ENCODE measurements around the gene SLFN12L. TPM values are rescaled to one million over a fixed set of nuclear protein-coding genes. Genes with fewer than 3 reads are reported as not detected.

SLFN12L gene
- total RNA-seq, 2 donors from 2014 or later: not detected

DNA sequence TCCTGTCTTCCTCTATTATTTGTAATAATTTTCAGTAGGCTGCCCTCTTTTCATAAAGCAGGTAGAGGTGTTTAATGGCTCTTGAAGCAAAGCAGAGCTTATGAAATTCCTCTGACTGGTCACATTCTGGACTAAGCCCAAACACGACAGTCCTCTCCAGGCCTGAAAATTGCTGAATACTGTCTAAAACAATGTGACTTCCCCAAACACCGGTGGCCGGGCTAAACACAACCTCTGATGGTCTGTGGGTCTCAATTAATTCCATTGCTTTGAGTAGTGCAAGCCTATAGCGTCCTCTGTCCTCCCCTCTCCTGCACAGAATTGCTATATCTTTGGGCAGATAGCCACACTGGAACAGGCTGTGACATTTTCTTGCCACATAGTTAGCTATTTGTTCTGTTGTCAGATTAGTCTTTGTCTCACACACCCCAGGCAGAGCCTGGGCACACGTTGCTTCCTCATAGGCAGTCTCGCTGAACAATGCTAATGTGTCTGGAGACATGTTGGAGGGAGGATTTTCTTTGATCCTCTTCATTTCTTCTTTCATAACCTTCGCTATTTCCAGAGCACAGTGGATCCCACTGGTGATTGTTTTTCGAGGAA is 10.8 kb upstream of the SLFN12L start:
- Mint-ChIP-seq H3K27me3 (ENCODE audit: insufficient read depth) (peaks cover 39% of the 10 kb centered on the region), H3K36me3 (ENCODE audit: low read depth) (no peaks in the 10 kb centered on the region), H3K9me3 (no peaks in the 10 kb centered on the region), H3K4me1 (peaks cover 1% of the 10 kb centered on the region), H3K27ac (no peak overlapping the region), H3K4me3 (no peak overlapping the region)
- no peaks in the 10 kb centered on the region for H3K36me3 ChIP-seq (ENCODE audit: control insufficient read depth, insufficient read depth, low read length)
- H3K27ac ChIP-seq (ENCODE audit: low read depth, low read length): no peak overlapping the region
- no peaks in the 10 kb centered on the region for H3K9me3 ChIP-seq (ENCODE audit: control insufficient read depth, low read length)
- WGBS, 2 experiments (ENCODE audit: insufficient coverage in 1 of 2, insufficient read length in 1 of 2): 75 to 80% methylated on average over 4 to 8 of the region's 8 CpGs
- H3K4me3 ChIP-seq (ENCODE audit: low read length): no peak overlapping the region
- no peaks in the 10 kb centered on the region for H3K4me1 ChIP-seq (ENCODE audit: control insufficient read depth, insufficient read depth, low read length)
- peaks cover 32% of the 10 kb centered on the region for H3K27me3 ChIP-seq (ENCODE audit: control insufficient read depth, insufficient read depth, low read length, poor library complexity, severe bottlenecking)
- H3K9ac ChIP-seq (ENCODE audit: extremely low read depth, low read length, poor library complexity, severe bottlenecking): no peak overlapping the region
- DNase-seq: no peak
- TF ChIP-seq, protein P1, sequence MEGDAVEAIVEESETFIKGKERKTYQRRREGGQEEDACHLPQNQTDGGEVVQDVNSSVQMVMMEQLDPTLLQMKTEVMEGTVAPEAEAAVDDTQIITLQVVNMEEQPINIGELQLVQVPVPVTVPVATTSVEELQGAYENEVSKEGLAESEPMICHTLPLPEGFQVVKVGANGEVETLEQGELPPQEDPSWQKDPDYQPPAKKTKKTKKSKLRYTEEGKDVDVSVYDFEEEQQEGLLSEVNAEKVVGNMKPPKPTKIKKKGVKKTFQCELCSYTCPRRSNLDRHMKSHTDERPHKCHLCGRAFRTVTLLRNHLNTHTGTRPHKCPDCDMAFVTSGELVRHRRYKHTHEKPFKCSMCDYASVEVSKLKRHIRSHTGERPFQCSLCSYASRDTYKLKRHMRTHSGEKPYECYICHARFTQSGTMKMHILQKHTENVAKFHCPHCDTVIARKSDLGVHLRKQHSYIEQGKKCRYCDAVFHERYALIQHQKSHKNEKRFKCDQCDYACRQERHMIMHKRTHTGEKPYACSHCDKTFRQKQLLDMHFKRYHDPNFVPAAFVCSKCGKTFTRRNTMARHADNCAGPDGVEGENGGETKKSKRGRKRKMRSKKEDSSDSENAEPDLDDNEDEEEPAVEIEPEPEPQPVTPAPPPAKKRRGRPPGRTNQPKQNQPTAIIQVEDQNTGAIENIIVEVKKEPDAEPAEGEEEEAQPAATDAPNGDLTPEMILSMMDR (conservative IDR thresholded peaks at IDR 0.05): no peak

DNA sequence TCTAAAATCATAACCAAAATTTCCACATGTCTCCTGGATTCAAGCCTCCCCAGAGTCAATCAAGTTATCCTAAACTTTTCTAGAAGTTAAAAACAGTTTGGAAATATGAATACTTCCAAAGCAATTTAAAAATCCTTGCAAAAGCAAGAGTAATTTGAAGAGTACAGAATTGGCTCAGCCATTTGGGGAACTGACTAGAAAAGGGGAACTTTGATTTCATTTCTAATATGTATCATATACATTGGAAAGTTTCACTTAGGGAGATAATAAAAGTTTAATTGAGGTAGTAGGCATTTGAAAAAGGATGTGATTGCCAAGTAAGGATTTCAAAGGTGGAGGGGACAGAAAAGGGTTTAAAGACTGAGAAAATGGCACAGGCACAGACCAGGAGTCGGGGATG is 9.0 kb upstream of the SLFN12L start:
- H3K27me3 ChIP-seq (ENCODE audit: control insufficient read depth, insufficient read depth, low read length, poor library complexity, severe bottlenecking): peaks cover 32% of the 10 kb centered on the region
- H3K27me3 Mint-ChIP-seq (ENCODE audit: insufficient read depth): peaks cover 39% of the 10 kb centered on the region

DNA sequence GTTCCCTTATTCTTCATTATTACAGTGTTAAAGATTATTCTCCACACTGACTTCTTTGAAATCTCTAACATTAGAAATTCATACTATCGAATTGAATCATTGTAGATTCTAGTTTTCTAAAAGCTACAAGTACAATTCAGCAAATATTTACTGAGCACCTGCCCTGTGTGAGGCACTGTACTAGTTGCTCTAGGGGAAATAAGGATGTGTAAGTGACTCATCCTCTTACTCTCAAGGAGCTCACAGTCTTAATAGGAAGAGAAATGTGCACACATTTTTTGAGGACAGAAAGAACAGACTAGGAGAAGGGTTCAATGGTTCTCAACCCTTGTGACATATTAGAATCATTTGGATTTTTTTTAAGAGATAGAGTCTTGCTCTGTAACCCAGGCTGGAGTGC is 7.7 kb upstream of the SLFN12L start:
- 80 to 100% methylated on average over 1 of the region's 1 CpG for WGBS, 2 experiments (ENCODE audit: insufficient coverage in 1 of 2, insufficient read length in 1 of 2)
- no peak for DNase-seq
- no peak overlapping the region for H3K4me3 ChIP-seq (ENCODE audit: low read length)
- Mint-ChIP-seq H3K9me3 (no peaks in the 10 kb centered on the region), H3K4me1 (peaks cover 1% of the 10 kb centered on the region), H3K27me3 (ENCODE audit: insufficient read depth) (peaks cover 38% of the 10 kb centered on the region), H3K27ac (no peak overlapping the region), H3K4me3 (no peak overlapping the region), H3K36me3 (ENCODE audit: low read depth) (no peaks in the 10 kb centered on the region)
- no peak overlapping the region for H3K9ac ChIP-seq (ENCODE audit: extremely low read depth, low read length, poor library complexity, severe bottlenecking)
- TF ChIP-seq, protein P1 (conservative IDR thresholded peaks at IDR 0.05): no peak
- H3K4me1 ChIP-seq (ENCODE audit: control insufficient read depth, insufficient read depth, low read length): no peaks in the 10 kb centered on the region
- H3K27ac ChIP-seq (ENCODE audit: low read depth, low read length): no peak overlapping the region
- peaks cover 32% of the 10 kb centered on the region for H3K27me3 ChIP-seq (ENCODE audit: control insufficient read depth, insufficient read depth, low read length, poor library complexity, severe bottlenecking)
- no peaks in the 10 kb centered on the region for H3K9me3 ChIP-seq (ENCODE audit: control insufficient read depth, low read length)
- no peaks in the 10 kb centered on the region for H3K36me3 ChIP-seq (ENCODE audit: control insufficient read depth, insufficient read depth, low read length)

More for the DNA sequence above, 9.0 kb upstream of the SLFN12L start:
- Mint-ChIP-seq H3K27ac (no peak overlapping the region), H3K9me3 (no peaks in the 10 kb centered on the region), H3K36me3 (ENCODE audit: low read depth) (no peaks in the 10 kb centered on the region), H3K4me3 (no peak overlapping the region), H3K4me1 (peaks cover 1% of the 10 kb centered on the region)
- no peak for DNase-seq
- Histone ChIP-seq H3K36me3 (ENCODE audit: control insufficient read depth, insufficient read depth, low read length) (no peaks in the 10 kb centered on the region), H3K9me3 (ENCODE audit: control insufficient read depth, low read length) (no peaks in the 10 kb centered on the region), H3K4me3 (ENCODE audit: low read length) (no peak overlapping the region), H3K4me1 (ENCODE audit: control insufficient read depth, insufficient read depth, low read length) (no peaks in the 10 kb centered on the region), H3K9ac (ENCODE audit: extremely low read depth, low read length, poor library complexity, severe bottlenecking) (no peak overlapping the region), H3K27ac (ENCODE audit: low read depth, low read length) (no peak overlapping the region)
- 89 to 100% methylated on average over 1 of the region's 1 CpG for WGBS, 2 experiments (ENCODE audit: insufficient coverage in 1 of 2, insufficient read length in 1 of 2)
- TF ChIP-seq, protein P1 (conservative IDR thresholded peaks at IDR 0.05): no peak
